GM19467 (cell line): ENCODE data around the gene RASSF4.

Source experiments
- ATAC-seq: cut with Tn5 transposase; IDR thresholded peaks from one replicate; pipeline ENCODE4 v1.9.1; 2021; ENCODE audit warnings: mild to moderate bottlenecking, moderate library complexity; ENCODE audit not compliant: unreplicated experiment

RASSF4 gene

DNA sequence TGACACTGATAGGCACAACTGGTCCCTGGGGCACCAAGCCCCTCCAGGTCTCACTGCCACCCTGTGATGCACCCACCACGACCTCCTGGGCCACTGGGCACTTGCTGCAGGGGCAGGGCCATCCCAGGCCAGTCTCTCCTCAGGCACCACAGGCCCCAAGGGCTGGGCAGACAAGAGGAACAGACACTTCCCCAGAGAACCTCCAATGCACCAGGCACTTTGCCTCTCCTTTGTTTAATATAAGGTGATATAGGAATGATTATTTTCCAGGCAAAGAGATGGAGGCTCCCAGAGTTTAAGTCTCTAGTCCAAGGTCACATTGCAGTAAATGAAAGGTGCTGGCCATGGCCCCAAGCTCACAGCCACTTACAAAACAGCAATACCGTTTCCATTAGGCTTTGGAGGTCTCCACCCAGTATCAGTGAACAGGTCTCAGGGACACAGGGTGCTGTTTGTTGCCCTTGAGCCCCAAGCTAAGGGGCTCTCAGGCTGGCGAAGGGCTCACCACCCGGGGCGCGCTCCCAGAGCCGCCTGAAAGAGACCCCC, 14.6 kb downstream of the RASSF4 start:
- ATAC-seq, result no peak

DNA sequence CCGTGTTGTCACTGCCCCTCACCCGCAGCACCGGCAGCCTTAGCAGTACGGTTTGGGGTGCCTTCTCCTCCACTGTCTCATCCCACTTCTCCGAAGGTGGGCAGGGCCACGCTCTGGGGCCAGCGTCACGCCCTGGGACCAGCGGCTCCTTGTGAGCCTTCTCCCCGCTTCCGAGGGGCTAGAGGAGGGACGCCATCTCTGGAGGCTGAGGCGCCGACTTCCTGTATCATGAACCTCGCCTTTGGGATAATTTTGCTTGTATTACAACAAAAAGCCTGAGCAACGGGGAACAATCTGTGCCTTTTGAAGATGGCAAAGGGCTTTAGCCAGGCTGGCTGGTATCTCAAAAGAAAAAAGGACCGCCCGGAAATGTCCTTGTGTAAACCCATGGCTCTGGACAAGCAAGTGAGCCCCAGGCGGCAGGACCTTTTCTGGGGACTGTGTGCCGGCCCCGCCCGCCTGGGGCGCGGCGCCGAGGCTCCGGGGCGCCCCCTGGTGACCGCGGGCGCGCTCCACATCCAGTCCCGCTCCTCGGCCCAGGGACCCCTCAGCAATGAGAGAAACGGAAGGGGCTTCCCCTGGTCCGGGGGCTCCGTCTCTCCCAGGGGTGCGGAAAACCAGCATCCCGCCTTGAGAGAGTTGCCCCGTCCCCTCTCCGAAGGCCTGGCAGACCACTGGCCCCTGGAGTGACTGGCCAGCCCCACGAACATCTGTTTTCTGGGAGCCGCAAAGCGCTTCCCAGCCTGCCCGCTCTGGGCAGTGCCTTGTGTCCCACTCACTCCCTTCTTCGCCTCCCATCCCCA, 15.2 kb downstream of the RASSF4 start:
- ATAC-seq, result peak; percentile 80

DNA sequence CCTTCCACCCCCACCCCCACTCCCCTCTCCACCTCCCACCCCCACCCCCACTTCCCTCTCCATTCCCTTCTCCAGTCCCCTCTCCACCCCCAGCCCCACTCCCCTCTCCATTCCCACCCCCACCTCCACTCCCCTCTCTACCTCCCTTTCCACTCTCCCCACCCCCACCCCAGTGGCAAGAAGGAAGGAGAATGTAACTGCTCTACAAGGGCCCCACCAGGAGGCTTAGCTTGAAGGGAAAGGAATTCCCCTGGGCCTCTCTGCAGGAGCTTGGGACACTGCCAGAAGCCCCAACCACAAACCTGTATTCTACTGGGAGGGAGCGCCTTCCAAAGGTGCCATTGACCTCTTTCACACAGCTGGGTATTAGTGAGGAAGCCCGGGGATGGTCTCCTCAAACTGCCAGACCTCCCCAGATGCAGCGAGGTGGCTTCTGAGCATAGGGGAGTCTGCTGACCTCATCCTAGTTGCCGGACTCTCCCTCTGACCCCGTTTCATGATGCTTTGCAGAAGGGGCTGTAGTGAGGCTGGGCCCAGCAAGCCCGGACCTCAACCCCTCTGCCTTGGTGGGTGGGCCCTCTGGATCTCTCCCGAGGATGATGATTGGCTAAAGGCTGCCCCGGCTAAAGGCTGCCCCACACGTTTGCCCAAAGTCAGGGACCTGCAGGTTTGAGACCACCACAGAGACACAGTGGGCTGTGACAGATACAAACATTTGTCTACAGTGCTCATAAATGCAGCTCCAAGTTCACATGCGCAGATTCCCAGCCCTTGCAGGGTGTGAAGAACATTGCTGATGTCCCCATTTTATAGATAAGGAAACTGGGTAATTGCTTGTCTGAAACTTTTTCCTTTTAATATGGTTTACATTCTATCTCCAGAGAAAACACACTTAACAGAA, 16.1 kb downstream of the RASSF4 start:
- no peak for ATAC-seq

DNA sequence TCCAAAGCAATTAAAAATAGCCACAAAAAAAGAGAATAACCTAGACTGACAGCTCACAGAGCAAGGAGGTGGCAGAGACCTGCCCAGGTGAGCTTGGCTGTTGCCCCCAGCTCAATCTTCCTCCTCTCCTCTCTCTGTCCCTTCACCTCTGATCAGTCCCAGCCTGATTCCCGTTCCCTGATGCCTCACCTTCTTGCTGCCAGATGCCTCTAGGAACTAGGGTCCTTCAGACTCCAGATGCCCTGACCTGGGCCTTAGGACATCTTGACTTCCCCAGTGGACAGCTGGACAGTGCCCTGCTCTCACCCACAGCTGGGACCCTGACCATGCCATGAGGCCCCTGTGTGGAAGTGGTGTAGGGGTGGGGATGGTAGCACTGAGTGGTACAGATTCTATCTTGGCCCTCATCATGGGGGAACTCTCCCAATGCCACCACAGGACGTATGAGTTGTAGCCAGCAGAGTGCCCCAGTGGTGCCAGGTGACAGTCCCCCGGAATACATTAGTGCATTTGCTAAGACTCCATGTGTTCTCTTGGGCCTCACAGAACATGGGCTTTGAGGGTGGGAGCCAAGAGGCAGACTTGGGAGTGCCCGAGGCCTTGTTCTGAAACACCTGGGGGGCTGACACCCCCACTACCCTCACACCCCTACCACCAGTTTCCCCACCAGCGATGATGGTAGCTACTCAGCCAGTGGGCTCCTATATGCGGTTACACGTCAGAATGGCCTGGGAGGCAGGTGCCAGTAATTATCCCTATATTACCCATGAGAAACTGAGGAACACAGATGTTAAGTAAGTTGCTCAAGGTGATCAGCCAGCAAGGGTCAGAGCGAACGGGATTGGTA, 17.0 kb downstream of the RASSF4 start:
- ATAC-seq, result no peak

DNA sequence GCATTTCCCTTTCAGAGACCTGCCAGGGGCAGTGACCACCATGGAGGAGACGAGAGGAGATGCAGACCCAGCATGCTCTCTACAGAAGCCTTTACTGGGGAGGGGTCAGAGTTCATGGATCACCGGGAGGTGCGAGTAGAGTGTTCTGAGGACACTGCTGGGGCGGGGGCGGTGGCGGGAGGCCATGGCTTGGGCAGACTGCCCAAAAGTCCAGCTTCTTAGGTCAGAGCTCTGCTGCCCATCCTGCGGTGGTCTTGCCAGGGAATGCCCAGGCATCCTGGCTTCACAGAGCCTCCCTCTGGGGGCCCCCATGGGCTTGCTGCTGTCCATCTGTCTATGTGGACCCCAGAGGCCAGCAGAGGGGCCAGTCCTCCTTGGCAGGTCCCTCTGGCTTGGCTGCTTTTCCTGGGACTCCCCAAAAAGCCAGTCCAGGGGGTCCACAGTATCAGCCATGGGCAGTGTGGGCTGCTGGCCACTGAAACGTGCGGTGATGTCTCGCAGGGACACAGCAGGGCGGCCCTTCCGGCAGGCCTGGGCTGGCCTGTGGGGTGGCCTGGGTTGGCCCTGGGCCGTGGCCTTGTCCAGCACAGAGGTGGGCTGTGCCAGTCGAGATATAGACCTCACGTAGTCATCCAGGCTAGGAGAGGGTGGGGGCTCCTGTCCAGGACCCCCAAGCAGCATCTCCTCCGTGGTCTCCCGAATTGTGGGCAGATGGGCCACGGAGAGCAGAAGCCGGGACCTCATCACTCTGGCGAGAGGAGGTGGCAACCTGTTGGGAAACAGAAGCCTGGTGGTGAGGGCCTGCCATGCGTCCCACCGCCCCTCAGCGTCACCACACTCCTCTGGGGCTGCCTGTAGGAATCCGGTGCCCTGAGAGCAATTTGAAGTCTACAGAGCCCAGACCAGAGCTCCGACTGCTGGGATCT, 17.9 kb downstream of the RASSF4 start:
- no peak for ATAC-seq

DNA sequence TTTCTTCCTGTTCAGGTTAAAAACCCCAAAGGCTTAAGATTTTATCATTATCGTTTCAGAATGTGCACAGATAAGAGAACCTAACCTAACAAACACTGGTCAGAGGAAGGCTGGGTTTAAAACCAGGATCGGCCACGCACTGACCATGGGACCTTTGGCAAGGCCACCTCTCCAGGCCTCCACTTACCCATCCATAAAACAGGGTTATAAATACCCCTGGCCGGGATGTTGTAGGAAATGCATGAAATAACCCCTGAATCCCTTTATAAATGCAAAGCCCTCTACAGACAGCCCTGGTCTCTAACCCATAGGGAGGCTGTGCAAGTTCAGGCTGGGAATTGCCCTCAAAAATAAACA, 18.6 kb downstream of the RASSF4 start:
- ATAC-seq, result no peak

DNA sequence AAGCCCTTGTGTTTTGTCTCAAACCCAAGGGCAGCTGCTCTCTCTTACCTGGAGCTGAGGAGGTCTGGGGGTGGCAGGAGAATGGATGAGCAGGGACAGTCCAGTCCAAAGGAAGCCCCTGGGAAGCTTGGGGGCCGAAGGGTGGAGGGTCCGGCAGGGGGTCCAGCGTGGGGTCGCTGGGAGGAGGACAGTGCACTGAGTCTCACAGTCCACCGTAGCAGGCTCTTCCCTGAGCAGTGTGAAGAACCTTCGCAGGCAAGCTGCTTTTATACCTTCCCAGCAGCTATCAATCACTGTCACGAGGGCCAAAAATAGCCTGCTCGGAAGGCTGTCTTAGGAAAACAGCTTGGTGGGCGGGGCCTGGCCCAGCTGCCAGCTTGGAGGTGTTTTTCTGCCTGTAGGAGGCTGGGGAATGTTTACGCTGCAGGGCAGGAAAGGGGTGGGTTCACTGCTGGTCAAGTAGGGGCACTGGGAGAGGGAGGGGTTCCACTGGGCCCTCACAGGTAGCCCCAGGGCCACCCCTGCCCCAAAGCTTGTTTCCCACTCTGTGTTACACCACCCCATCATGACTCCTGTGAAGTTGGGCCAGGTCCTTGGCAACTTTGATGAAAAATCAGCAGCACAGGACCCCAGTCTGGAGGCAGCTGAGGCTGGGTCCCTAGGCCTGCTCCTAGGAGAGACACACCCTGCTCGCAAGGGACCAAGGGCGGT, 19.1 kb downstream of the RASSF4 start, which contains the start of gene DEPP1:
Gene DEPP1, minus strand, starts transcription at position 240 of the 711 bp plus-strand sequence. CDS start 779 bp downstream, outside the sequence.
- no peak for ATAC-seq

DNA sequence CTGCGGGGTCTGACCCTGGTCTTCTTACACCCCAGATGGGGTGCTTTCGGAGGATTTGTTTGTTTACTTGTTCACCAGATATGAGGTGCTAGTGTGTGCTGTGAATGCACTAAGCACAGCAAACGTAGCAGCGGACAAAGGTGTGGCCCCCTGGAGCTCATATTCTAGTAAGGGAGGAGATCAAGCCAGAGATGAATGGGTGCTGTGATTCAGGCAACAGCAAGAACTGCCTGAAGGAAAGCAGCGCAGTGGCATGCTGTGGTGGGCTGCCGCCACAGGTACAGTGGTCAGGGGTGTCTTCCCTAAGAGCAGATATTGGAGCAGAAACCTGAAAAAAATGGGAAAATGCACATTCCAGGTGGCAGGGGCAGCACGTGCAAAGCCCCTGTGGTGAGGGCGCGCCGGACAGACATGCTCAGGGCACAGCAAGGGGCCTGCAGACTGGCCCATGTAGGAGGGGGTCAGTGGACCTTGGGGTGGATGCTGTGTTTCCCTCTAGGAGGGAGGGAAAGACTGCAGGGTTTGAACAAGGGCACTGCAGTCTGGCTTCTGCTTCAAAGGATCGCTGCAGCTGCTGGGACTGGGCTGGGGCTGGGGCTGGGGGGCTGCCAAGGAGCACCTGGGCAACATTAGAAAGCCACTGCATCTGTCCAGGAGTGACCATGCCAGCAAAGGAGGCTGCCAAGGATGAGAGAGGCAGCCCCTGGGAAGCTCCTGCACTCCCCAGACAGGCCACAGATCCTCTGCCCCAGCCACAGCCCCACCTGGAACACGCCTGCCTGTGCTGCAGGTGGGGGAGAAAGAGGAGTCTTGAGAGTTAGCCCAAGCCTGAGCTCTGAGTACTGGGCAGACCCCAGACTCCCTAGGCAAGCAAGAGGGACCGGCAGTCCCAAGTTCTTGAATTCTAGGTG, 19.9 kb downstream of the RASSF4 start:
- ATAC-seq, result no peak

DNA sequence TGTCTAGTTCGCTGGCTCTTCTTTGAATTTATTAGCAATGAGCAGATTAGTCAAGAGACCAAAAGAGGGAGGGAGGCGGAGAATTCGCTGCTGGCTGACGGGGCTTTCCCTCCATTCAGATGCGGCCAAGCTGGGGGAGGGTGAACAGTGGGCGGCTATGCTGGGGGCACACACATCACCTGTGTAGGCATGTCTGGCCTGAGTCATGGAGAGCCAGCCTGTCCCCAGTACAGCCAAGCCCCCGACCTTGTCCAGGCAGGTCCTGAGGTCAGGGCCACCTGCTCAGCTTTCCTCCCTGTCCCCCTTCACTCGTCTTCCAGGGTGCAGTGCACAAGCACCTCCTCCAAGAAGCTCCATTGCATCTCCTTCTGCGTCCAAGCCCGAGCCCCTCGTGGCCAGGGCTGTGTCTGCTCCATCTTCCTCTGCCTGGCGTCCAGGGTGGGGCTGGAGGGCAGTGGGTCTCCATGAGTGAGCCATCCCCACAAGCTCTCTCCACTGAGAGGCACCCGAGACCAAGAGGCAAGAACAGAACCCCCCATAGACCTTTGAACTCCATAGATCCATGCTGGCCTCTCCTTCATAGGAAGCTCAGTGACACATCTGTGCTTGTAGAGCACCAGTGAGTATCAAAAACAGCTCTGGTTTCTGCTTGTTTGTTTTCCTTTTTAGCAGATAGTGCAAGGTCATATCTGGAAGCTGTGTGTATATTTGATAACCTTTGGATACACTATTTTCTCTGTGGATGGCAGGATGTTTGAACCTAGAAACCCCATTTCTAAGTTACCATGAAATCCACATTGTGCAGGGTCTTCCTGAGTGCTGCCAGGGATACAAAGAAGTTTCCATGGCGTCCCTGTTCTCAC, 20.9 kb downstream of the RASSF4 start:
- ATAC-seq, result no peak

DNA sequence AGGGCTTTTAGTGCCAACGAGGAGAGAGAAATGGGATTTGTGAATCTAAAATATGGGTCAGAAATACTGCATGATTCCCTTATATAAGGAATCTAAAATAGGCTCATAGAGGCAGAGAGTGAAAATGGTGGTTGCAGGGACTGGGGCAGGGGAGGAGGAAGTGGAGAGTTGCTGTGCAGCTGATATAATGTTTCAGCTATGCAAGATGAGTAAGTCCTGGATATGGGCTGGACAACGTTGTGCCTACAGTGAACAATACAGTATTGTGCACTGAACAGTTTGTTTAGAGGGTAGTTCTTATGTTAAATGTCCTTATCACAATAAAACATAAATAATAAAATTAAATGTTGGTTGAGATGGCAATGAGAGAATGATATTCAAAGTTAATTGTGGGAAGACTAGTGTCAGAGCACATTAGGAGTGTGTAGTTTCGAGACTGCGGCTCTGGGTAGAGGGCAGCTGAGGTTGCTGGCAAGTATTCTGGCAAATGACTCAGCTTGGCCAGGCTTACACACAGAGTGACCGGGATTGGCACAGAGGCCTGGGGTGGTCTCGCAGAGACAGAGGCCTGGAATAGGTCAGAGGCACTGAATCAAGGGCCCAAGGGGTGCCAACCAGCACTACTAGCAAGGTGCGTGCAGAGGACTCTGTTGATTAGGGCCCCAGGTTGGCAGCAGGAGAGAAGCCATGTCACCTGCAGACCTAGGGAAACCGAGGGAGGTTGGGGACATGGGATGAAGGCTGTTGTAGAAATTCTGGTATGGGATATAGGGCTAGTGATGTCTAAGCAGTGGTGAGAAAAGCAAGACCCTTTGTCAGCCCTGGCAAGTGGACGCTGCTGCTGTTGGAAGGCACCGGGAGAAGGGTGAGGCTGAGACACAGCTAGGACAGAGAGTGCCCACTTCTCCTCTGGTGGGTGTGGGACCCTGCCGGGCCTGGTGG, 21.8 kb downstream of the RASSF4 start:
- ATAC-seq, result no peak

DNA sequence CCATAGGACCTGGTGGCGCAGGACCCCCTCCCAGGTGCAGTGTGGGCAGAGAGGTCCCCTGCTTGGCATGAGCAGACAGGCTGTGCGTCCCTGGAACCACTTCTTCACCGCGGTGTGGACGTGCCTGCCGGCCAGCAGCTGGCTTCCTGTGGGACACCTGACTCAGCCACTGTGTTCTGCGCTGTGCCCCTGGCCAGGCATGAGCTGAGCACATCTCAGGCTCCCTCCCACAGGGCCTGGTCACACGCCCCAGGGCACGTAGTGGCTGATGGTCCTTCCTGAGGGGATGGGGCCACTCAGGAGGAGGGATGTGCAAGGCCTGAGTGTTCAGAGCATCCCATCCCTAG, 22.5 kb downstream of the RASSF4 start:
- ATAC-seq, result no peak

DNA sequence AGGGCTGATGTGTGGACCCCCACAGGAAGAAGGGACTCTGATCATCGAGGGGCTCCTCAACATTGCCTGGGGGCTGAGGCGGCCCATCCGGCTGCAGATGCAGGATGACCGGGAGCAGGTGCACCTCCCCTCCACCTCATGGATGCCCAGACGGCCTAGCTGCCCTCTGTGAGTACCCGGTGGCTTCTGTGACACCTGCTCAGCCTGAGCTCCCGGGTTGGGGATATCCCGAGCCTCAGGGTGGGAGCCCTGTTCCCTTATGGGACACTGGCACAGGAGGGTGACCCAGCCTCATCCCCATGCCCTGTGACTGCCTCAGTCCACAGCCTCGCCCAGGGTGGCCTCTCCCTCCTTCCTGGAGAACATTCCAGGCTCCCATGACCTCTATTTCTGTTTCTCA, 22.9 kb downstream of the RASSF4 start:
- no peak for ATAC-seq

DNA sequence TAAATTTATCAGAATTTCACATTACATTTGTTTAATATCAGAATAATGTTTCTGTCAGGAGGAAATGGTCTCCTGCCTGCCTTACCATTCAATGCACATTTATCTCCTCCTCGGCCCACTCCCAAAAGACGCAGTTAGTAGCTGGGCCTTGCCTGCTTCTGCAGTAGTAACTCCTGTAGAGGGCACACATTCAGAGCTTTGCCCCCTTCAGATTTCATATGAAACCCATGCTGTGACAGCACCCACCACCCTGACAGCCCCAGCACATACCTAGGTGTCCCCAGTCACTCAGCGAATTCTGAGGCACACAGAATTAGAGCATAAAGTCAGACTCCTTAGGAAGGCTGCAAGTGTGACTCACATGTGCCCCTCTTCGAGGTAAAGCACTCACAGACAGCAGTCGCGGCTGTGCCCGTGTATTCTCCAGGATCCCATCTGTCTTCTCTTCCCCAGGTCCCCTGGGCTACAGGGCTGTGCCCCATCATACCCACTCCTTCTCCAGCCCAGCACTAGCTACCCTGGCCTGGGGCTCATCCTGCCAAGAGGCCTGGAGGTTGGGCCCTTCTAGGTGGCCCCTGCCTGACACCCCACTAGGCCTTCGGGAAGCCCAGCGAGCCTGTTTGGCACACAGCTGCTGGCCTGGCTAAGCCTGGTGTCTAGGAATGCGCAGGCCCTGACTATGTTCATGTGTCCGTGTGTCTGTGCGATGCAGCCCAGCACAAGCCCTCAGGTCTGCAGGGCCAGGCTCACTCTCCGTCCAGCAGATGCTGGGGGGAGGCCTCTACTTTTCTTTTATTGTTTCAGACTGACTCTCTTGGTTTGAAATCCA, 23.7 kb downstream of the RASSF4 start:
- ATAC-seq, result no peak

DNA sequence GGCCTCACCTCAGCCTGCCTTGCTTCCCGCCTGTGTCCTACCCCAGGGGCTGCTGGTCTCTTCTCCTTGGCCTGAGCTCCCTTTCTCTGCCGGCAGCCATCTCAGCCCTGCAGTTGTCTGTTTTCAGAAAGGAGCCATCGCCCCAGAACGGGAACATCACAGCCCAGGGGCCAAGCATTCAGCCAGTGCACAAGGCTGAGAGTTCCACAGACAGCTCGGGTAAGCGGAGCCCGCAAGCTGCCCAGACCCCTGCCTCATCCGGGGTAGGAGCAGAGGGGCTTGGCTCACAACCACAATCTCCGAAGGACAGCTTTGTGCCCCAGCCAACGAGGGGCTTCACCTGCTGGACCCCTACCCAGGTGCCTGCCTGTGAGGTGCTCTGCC, 24.3 kb downstream of the RASSF4 start:
- ATAC-seq, result no peak

DNA sequence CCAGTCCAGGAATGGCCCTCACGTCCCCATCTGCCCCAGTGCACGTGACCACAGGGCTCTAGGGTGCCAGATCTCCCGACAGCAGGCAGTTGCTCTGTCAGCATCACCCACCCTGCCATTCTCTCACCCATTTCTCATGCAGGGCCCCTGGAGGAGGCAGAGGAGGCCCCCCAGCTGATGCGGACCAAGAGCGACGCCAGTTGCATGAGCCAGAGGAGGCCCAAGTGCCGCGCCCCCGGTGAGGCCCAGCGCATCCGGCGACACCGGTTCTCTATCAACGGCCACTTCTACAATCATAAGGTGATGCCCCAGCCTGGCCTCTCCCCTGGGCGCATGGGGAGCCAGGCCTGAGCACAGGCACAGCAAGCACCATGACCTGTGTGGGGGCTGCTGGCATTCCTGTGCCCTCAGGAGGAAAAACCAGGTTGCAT, 25.1 kb downstream of the RASSF4 start:
- ATAC-seq, result no peak
